ENCODE results near the gene GREM1.

GREM1 gene

GRCh38 chr15:32730677-32731654, 13.2 kb downstream of the GREM1 start:
- DNase-seq (ENCODE audit: low read depth in 2 of 2) = no peak

- DNase-seq (ENCODE audit: low read depth in 2 of 2) = no peak
Measured at GRCh38 chr15:32732574-32733157, 14.9 kb downstream of the GREM1 start.

- no peak for DNase-seq (ENCODE audit: low read depth in 2 of 2)
Measured at GRCh38 chr15:32733281-32733680, 15.5 kb downstream of the GREM1 start.

DNA sequence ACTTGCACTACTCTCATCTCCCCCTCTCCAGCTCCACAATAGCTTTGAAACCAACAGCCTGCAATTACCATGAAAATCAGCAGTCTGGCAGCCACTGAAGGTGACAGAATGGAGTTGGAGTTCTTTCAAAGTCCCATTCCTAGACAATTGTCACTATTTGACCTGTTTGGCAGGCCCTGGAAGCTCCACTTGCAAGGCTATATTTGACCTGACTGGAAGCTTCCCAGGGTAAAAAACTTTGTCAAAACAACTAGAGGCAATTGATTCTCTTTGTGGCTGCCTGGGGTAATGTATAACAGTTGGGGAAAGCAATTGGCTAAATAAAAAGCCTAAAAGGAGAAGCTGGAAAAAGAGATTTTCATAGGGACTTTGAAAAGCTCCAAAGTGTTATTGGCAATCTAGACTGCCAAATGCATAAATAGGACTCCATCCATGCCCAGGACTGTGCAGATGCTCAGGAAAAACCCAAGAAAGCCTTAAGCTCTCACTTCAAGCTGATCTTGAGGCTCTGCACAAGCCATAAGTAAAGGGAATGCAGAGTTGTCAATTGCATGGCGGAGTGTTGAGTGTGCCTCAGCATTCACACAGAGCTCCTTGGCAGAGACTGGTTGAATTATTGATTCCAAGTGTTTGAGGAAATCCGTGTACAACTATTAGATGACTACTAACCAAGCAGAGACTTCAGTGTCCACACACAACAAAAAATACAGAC, 18.3 kb downstream of the GREM1 start:
- DNase-seq (ENCODE audit: low read depth in 2 of 2) = no peak

DNA sequence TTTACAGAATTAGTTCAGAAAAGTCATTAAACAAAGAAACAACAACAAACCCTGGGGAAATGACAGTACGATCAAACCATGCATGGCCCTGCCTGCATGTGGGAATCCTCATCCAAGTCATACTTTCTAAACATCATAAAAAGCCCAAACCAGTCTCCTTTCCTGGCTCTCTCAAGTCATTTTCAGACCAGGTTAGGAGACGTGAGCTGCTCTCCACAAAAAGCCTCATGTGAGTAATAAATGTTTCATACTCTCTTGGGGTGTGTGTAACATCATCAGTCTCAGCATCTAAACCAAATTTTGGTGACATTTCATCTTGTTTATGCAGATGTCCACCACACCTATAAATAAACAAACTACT, 18.9 kb downstream of the GREM1 start:
- no peak for DNase-seq (ENCODE audit: low read depth in 2 of 2)

DNA sequence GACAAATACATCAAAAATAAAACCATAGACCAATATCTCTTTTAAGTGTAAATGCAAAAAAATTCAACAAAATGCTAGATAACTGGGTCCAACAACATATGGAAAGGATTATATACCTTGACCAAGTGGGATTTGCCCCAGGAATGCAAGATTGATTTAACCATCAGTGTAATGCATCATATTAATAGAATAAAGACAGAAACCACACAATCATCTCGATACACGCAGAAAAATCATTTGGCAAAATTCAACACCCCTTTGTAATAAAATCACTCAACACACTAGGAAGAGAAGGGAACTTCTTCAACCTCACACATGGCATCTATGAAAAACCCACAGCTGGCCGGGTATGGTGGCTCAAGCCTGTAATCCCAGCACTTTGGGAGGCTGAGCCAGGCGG, 19.5 kb downstream of the GREM1 start:
- no peak for DNase-seq (ENCODE audit: low read depth in 2 of 2)

DNA sequence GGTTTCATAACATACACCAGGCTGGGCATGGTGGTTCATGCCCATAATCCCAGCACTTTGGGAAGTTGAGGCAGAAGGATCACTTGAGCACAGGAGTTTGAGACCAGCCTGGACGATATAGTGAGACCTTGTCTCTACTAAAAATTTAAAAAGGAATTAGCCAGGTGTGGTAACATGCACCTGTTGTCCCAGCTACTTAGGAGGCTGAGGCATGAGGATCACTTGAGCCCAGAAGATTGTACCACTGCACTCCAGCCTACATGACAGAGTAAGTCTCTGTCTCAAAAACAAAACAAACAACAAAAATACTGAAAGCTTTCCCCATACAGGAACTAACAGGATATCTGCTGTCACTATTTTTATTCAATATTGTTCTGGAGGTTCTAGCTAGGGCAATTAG, 20.9 kb downstream of the GREM1 start:
- no peak for DNase-seq (ENCODE audit: low read depth in 2 of 2)

DNA sequence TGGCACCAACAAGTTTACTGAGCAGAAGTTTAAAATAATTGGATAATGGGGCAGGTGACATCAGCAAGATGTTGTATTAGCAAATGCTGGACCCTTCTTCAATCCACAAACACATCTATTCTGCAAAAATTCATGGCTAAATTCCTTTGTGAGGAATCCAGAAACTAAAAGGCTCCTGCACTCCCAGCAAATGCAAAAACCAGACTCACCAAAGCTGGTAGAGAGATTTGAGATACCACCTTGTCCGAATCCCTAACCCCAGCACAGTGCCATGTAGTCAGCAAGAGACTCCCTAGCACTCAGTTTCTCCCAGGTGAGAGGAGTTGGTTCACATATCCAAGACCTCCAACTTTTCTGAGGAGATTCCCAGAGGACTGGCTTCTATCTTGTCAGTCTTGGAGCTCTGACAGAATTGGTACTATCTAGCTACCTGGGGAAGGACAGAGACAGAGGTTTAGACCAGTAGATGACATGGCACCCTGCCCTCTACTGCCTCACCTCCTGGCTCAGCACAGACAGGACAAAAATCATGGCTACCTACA, 21.8 kb downstream of the GREM1 start:
- no peak for DNase-seq (ENCODE audit: low read depth in 2 of 2)

- DNase-seq (ENCODE audit: low read depth in 2 of 2) = no peak
Measured at GRCh38 chr15:32743411-32744140, 25.8 kb downstream of the GREM1 start.

DNA sequence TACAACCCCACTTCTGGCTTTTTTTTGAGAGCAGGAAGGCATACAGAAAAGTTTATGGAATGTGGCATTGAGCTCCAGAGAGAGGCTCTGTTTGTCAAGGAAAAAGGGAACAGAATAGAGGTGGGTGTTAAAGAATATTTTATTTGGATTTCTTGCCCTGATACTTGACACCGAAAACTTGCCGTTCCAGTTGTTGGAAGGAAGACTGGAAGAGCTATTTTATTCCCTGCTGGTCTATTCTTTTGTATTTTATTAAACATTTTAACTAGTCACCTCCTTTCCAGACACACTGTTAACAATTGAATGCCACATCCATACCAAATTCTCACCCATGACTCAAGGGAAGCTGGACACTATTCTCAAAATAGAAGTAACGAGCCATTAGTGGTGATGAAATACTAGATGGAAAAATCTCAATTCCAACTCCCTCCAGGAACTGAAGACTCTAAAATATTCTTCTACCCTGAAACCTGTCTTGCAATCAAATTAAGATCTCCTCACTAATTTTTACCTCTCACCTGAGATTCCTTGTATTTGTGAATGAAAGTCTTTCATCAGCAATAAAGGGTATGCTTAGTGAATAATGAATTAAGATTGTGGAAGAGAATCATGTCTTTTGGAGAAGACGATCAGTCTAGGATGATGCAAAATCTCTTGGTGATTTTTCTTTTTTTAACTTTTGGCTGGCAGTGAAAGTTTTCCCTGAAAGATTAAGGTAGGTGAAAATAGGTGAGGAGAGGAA, 28.5 kb downstream of the GREM1 start:
- no peak for DNase-seq (ENCODE audit: low read depth in 2 of 2)

DNA sequence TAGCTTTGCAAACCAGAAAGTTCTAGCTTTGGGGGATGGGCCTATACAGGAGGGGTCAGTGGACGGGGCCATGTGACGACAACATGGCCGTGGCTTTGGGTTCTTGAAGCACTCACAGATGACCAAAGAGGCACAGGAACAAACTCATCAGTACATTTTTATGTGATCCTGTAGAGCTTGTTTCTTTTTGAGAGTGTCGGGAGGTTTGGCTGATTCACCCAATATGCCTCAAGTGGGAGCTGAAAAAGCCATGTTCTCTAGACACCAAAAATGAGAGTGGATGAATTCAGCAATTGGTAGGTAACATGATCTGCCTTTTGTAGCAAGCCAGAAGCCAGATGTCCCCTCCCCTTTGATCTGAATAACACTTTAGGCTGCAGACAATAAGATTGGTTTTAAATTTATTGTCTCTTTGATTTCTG, 30.1 kb downstream of the GREM1 start:
- DNase-seq (ENCODE audit: low read depth in 2 of 2) = no peak

DNA sequence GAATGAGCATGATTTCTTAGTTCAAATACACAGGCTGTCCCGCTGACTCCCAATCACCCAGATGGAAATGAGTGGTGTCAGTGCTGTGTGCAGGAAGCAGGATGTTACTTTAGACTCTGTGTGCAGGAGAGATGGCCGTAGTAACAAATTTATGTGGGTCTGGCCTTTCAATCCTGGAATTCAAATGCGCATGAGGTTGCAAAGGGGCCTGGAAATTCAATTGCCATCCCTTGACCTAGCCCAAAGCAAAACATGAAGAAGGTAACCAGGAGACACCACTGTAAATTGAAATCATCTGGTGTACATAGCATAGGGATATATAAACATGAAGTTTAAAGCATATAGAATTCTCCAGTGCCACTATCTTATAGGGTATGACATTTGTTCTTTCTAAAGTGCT, 33.2 kb downstream of the GREM1 start:
- DNase-seq (ENCODE audit: low read depth in 2 of 2) = no peak

- DNase-seq (ENCODE audit: low read depth in 2 of 2) = no peak
Measured at GRCh38 chr15:32757426-32757825, 39.6 kb downstream of the GREM1 start.

DNA sequence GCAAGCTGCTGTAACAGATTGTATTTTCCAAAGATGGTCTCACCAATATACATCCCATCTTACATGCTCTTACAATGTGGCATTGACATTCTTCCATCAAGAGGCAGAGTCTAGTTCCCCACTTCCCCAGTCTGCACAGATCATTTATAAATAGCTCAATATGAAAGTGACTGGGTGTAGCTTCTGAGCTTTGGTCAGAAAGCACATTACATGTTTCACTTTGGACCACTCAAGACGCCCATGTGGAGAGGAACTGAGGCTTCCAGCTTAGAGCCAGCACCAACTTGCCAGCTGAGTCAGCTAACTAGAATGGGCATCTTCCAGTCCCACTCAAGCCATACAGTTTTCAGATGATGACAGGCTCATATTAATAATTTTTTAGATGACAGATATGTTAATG, 45.5 kb downstream of the GREM1 start:
- DNase-seq (ENCODE audit: low read depth in 2 of 2) = no peak

DNA sequence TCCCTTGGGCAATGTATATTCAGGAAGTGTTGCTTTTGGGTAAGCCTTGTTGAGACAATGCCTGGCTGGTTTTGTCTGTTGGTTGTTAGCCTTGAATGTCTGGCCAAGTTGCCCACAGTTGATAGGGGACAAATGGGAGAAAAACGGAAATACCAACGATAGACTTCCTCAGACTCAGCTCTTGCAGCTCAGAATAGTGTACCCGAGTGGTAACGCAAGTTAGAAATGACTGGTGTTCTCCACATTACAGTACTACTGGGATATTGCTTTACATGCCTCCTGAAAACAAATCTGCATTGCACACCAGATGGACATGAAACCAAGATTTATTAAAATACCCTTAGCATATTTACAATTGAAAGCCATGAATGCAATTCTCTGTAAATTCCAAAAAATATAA, 47.4 kb downstream of the GREM1 start:
- no peak for DNase-seq (ENCODE audit: low read depth in 2 of 2)

- no peak for DNase-seq (ENCODE audit: low read depth in 2 of 2)
Measured at GRCh38 chr15:32766101-32766500, 48.3 kb downstream of the GREM1 start.

DNA sequence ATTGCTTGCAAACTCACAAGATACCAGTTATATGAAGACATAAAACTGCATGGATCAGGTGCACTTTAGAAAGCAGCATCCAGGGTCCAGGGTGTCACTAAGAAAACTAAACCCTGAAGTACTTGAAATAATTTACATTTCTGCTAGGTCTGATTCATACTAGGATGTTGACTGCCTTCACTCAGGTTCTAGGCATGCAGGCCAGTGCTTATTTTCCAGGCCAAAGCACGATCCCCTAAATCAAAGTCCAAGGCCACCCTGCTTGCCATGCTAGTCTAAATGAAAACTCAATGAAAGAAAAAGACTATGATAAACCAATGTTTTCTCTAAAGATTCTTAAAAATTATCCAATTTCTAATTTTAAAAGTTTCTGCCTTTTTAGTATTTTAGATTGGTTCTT, 49.4 kb downstream of the GREM1 start:
- DNase-seq (ENCODE audit: low read depth in 2 of 2) = no peak

GRCh38 chr15:32774022-32774421, 56.2 kb downstream of the GREM1 start:
- no peak for DNase-seq (ENCODE audit: low read depth in 2 of 2)

DNA sequence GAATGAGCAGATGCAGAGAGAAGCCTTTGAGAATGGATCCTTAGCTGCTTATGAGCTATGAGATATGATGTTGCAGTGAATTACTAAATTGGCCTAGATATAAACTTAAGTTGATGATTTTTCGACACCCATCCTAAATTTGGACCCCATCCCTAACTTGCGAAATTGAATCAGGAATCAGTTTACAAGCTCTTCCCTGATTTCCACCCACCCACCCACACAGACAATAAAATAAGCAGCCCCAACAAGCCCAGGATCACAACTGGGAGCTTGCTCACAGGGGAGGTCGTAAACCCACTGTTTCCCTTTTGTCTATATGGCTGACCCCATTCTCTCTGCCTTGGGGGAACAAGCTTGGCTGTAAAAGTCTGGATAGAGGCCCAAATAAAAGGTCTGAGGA, 57.3 kb downstream of the GREM1 start:
- no peak for DNase-seq (ENCODE audit: low read depth in 2 of 2)

DNA sequence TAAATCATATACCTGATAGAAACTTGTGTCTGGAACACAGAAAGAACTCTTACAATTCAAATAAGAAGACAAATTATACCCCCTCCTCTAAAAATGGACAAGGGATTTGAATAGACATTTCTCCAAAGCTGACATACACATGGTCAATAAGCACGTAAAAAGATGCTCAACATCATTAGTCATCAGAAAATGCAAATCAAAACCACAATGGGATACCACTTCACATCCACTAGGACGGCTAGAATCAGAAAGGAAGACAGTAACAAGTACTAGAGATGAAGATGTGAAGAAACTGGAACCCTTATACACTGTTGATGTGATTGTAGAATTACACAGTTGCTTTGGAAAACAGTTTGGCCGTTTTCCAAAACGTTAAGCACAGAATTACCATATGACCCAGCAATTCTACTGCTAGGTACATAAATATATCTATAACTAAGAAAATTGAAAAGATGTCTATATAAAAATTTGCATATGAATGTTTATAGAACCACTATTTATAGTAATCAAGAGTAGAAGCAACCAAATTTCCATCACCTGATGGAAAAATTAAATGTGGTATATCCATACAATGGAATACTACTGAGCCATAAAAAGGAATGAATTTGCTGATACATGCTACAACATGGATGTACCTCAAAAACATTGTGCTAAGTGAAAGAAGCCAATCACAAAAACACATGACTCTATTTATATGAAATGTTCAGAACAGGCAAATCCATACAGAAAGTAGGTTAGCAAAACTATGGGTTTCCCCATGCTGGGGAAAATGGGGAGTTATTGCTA, 60.8 kb downstream of the GREM1 start:
- DNase-seq (ENCODE audit: low read depth in 2 of 2) = no peak
